HepG2 (cell line): ENCODE data around the gene FBRSL1. TPM values are rescaled to one million over a fixed set of nuclear protein-coding genes. Genes with fewer than 3 reads are reported as not detected.

ENCODE experiments used
- ARNT ChIP-seq: fragments of 450-650 bp; IDR thresholded peaks from 2 replicates; pipeline ENCODE4 v1.6.1; 2017
- IRX3 ChIP-seq: sonication (generic); formaldehyde crosslinking; IDR thresholded peaks from 2 replicates; pipeline ENCODE4 v1.8.1; 2023; ENCODE audit warnings: mild to moderate bottlenecking, low read depth, missing genetic modification reagents, borderline replicate concordance
- SALL2 ChIP-seq: sonication (generic); formaldehyde crosslinking; IDR thresholded peaks from 2 replicates; pipeline ENCODE4 v1.8.1; 2023; ENCODE audit warnings: mild to moderate bottlenecking, missing genetic modification reagents, inconsistent platforms
- ZNF276 ChIP-seq: sonication (generic); formaldehyde crosslinking; IDR thresholded peaks from 2 replicates; pipeline ENCODE4 v1.4.0; 2020; ENCODE audit warnings: mild to moderate bottlenecking, low read depth, missing genetic modification reagents
- ZNF318 ChIP-seq: sonication (generic); formaldehyde crosslinking; IDR thresholded peaks from 2 replicates; pipeline ENCODE4 v1.4.0; 2020; ENCODE audit warnings: mild to moderate bottlenecking, missing genetic modification reagents
- polyA plus RNA-seq, 8 experiments: library from polyadenylated mRNA; depleted of rRNA in 3 of 8; stranded (reverse) in 7 of 8; unstranded in 1 of 8; fragments of >200 nt; fragmentation: Illumina TruSeq in 4 of 8; extraction: Trizol in 4 of 8; gene quantifications; 2 replicates each; pipeline versions ENCODE4 v1.2.1 to v1.2.3, GENCODE V29; 2011 to 2016; ENCODE audit warnings: low read depth in 4 of 8, missing spikeins in 1 of 8, mixed read lengths in 1 of 8; ENCODE audit not compliant: insufficient read depth in 1 of 8
- total RNA-seq, 5 experiments: library from RNA; depleted of rRNA; stranded (reverse); fragments of >200 nt; fragmentation: Illumina TruSeq; extraction: Trizol; gene quantifications; 2 replicates each; pipeline ENCODE4 v1.2.3, GENCODE V29; 2016; ENCODE audit warnings: low read depth in 1 of 5

Gene FBRSL1
- total and polyA plus RNA-seq, 2 of the 13 experiments (the other 11 are each of a cell fraction or from before 2014, with no cell fraction given) = 3.6 to 7.9 TPM

- TF ChIP-seq ZNF318 (CRISPR knock-in tag) (no peak), ZNF276 (no peak), ARNT (no peak), SALL2 (CRISPR knock-in tag) (no peak), IRX3 (CRISPR knock-in tag) (no peak)
Observed at GRCh38 chr12:132514838-132515237, 24.9 kb downstream of the FBRSL1 start (continued).
